ENCODE measurements around the gene BRSK2.
"Not testable (repeated sequence)": the region's sequence is repeated elsewhere in the genome, so short reads cannot be mapped to it uniquely, and the experiment has no call there.

Gene BRSK2

DNA sequence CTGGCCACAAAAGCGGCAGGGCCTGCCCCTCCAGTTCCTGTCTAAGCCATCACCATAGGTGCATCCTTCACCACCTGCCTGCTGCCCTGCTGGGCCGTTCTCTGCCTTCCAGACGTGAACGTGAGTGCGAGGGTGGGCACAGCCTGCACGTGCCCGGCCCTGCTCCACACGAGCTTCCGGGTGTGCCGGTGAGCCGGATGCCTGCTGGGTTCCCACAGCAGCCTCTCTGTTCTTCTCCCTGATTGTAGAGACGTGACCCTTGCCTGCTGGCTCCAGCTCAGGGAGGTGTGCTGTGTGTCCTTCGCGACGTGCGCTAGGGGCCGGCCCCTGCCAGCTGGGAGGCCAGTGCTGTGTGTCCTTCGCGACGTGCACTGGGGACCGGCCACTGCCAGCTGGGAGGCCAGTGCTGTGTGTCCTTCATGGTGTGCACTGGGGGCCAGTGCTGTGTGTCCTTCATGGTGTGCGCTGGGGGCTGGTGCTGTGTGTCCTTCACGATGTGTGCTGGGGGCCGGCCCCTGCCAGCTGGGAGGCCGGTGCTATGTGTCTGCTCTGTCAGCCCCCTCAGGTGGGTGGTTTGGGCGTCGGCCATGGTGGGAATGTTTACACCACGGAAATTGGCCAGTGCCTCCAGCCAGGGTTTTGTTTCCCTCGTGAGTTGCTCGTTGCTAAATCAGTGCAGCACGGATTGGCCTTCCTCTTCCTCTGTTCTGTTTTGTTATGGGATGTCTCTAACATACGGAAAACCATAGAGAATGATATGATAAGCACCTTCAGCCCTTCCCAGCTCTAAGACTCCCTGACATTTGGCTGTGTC is 35.4 kb upstream of the BRSK2 start:
- Histone ChIP-seq H3K4me3 (ENCODE audit: low read length in 2 of 2) (no peak overlapping the region), H3K36me3 (ENCODE audit: control insufficient read depth in 2 of 2, insufficient read depth in 2 of 2, low read length in 2 of 2) (no peaks in the 10 kb centered on the region), H3K27ac (ENCODE audit: low read depth in 2 of 2, low read length in 2 of 2) (no peak overlapping the region), H3K27me3 (ENCODE audit: control insufficient read depth in 2 of 2, insufficient read depth in 2 of 2, low read length in 2 of 2) (peaks cover 4 to 10% of the 10 kb centered on the region in 2 donors), H3K9me3 (ENCODE audit: control insufficient read depth in 2 of 2, low read length in 2 of 2) (no peaks in the 10 kb centered on the region), H3K9ac (ENCODE audit: low read depth in 1 of 2, low read length in 2 of 2) (no peak overlapping the region), H3K4me1 (ENCODE audit: control insufficient read depth in 2 of 2, insufficient read depth in 2 of 2, low read length in 2 of 2) (no peaks in the 10 kb centered on the region)

- Histone ChIP-seq H3K9ac (ENCODE audit: low read depth in 1 of 2, low read length in 2 of 2) (no peak overlapping the region), H3K4me1 (ENCODE audit: control insufficient read depth in 2 of 2, insufficient read depth in 2 of 2, low read length in 2 of 2) (no peaks in the 10 kb centered on the region), H3K9me3 (ENCODE audit: control insufficient read depth in 2 of 2, low read length in 2 of 2) (no peaks in the 10 kb centered on the region), H3K27me3 (ENCODE audit: control insufficient read depth in 2 of 2, insufficient read depth in 2 of 2, low read length in 2 of 2) (peaks cover 4 to 7% of the 10 kb centered on the region in 2 donors), H3K4me3 (ENCODE audit: low read length in 2 of 2) (no peak overlapping the region), H3K36me3 (ENCODE audit: control insufficient read depth in 2 of 2, insufficient read depth in 2 of 2, low read length in 2 of 2) (no peaks in the 10 kb centered on the region), H3K27ac (ENCODE audit: low read depth in 2 of 2, low read length in 2 of 2) (no peak overlapping the region)
These were observed 33.7 kb upstream of the BRSK2 start for GRCh38 chr11:1356007-1356435.

DNA sequence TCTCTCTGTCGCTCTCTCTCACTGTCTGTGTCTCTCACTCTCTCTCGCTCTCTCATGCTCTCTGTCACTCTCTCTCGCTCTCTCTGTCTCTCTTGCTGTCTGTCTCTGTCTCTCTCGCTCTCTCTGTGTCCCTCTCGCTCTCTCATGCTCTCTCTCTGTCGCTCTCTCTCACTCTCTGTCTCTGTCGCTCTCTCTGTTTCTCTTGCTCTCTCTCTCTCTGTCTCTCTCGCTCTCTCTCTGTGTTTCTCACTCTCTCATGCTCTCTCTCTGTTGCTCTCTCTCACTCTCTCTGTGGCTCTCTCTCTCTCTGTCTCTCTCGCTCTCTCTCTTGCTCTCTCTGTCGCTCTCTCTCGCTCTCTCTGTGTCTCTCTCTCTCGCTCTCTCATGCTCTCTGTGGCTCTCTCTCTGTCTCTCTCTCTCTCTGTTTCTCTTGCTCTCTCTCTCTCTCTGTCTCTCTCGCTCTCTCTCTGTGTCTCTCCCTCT is 33.2 kb upstream of the BRSK2 start:
- Histone ChIP-seq H3K27ac (ENCODE audit: low read depth in 2 of 2, low read length in 2 of 2) (no peak overlapping the region), H3K9ac (ENCODE audit: low read depth in 1 of 2, low read length in 2 of 2) (no peak overlapping the region), H3K36me3 (ENCODE audit: control insufficient read depth in 2 of 2, insufficient read depth in 2 of 2, low read length in 2 of 2) (no peaks in the 10 kb centered on the region), H3K4me3 (ENCODE audit: low read length in 2 of 2) (no peak overlapping the region), H3K4me1 (ENCODE audit: control insufficient read depth in 2 of 2, insufficient read depth in 2 of 2, low read length in 2 of 2) (no peaks in the 10 kb centered on the region), H3K9me3 (ENCODE audit: control insufficient read depth in 2 of 2, low read length in 2 of 2) (no peaks in the 10 kb centered on the region), H3K27me3 (ENCODE audit: control insufficient read depth in 2 of 2, insufficient read depth in 2 of 2, low read length in 2 of 2) (peaks cover 4 to 7% of the 10 kb centered on the region in 2 donors)

- H3K4me3 ChIP-seq (ENCODE audit: low read length in 2 of 2), result no peak overlapping the region
- no peaks in the 10 kb centered on the region for H3K36me3 ChIP-seq (ENCODE audit: control insufficient read depth in 2 of 2, insufficient read depth in 2 of 2, low read length in 2 of 2)
- H3K9ac ChIP-seq (ENCODE audit: low read depth in 1 of 2, low read length in 2 of 2), result no peak overlapping the region
- no peak overlapping the region for H3K27ac ChIP-seq (ENCODE audit: low read depth in 2 of 2, low read length in 2 of 2)
- no peaks in the 10 kb centered on the region for H3K9me3 ChIP-seq (ENCODE audit: control insufficient read depth in 2 of 2, low read length in 2 of 2)
- no peaks in the 10 kb centered on the region for H3K4me1 ChIP-seq (ENCODE audit: control insufficient read depth in 2 of 2, insufficient read depth in 2 of 2, low read length in 2 of 2)
- H3K27me3 ChIP-seq (ENCODE audit: control insufficient read depth in 2 of 2, insufficient read depth in 2 of 2, low read length in 2 of 2), result peaks cover 4 to 7% of the 10 kb centered on the region in 2 donors
These were observed 31.4 kb upstream of the BRSK2 start for GRCh38 chr11:1358286-1358685.

- not testable (repeated sequence) for H3K27me3 ChIP-seq (ENCODE audit: control insufficient read depth in 2 of 2, insufficient read depth in 2 of 2, low read length in 2 of 2); H3K9me3 ChIP-seq (ENCODE audit: control insufficient read depth in 2 of 2, low read length in 2 of 2); H3K4me3 ChIP-seq (ENCODE audit: low read length in 2 of 2); H3K4me1 ChIP-seq (ENCODE audit: control insufficient read depth in 2 of 2, insufficient read depth in 2 of 2, low read length in 2 of 2); H3K36me3 ChIP-seq (ENCODE audit: control insufficient read depth in 2 of 2, insufficient read depth in 2 of 2, low read length in 2 of 2); H3K27ac ChIP-seq (ENCODE audit: low read depth in 2 of 2, low read length in 2 of 2); H3K9ac ChIP-seq (ENCODE audit: low read depth in 1 of 2, low read length in 2 of 2)
These were observed 30.8 kb upstream of the BRSK2 start for GRCh38 chr11:1358931-1359330.

- Histone ChIP-seq H3K27ac (ENCODE audit: low read depth in 2 of 2, low read length in 2 of 2) (no peak overlapping the region), H3K9me3 (ENCODE audit: control insufficient read depth in 2 of 2, low read length in 2 of 2) (no peaks in the 10 kb centered on the region), H3K9ac (ENCODE audit: low read depth in 1 of 2, low read length in 2 of 2) (no peak overlapping the region), H3K4me3 (ENCODE audit: low read length in 2 of 2) (no peak overlapping the region), H3K4me1 (ENCODE audit: control insufficient read depth in 2 of 2, insufficient read depth in 2 of 2, low read length in 2 of 2) (no peaks in the 10 kb centered on the region), H3K36me3 (ENCODE audit: control insufficient read depth in 2 of 2, insufficient read depth in 2 of 2, low read length in 2 of 2) (no peaks in the 10 kb centered on the region), H3K27me3 (ENCODE audit: control insufficient read depth in 2 of 2, insufficient read depth in 2 of 2, low read length in 2 of 2) (peaks cover 4% of the 10 kb centered on the region in 2 donors)
These were observed 30.2 kb upstream of the BRSK2 start for GRCh38 chr11:1359556-1359955.

DNA sequence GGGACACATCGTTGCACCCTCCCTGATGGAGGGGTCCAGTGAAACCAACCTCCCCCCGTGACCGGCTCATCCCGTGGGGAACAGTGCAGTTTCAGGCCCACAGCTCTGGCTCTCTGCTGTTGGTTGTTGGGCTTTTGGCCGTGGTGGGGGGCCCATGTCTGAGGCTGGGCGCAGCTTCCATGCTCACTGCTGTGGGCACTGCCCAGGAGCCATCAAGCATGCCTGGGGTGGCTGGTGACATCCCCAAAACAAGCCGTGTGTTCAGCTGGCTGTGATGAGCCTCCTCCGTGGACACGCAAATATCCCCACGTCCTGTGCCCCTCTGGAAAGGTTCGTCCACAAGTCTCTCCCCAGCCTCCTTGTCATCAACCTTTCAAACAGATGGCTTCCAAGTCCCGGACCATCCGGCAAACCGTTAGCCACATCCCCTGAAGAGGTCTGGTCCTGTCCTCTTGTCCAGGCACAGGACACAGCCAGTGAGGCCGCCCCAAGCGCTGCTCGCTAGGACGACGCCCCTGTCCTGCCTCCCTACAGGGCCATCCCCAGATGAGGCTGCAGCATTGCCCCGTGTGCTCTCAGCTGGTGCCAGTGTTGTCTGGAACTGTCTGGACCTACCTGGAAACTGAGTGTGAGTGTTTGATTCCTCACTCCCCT is 29.4 kb upstream of the BRSK2 start:
- Histone ChIP-seq H3K9me3 (ENCODE audit: control insufficient read depth in 2 of 2, low read length in 2 of 2) (no peaks in the 10 kb centered on the region), H3K4me3 (ENCODE audit: low read length in 2 of 2) (no peak overlapping the region), H3K9ac (ENCODE audit: low read depth in 1 of 2, low read length in 2 of 2) (no peak overlapping the region), H3K36me3 (ENCODE audit: control insufficient read depth in 2 of 2, insufficient read depth in 2 of 2, low read length in 2 of 2) (no peaks in the 10 kb centered on the region), H3K27me3 (ENCODE audit: control insufficient read depth in 2 of 2, insufficient read depth in 2 of 2, low read length in 2 of 2) (peaks cover 4% of the 10 kb centered on the region in 2 donors), H3K4me1 (ENCODE audit: control insufficient read depth in 2 of 2, insufficient read depth in 2 of 2, low read length in 2 of 2) (no peaks in the 10 kb centered on the region), H3K27ac (ENCODE audit: low read depth in 2 of 2, low read length in 2 of 2) (no peak overlapping the region)

- Histone ChIP-seq H3K27me3 (ENCODE audit: control insufficient read depth in 2 of 2, insufficient read depth in 2 of 2, low read length in 2 of 2) (peaks cover 4% of the 10 kb centered on the region in 2 donors), H3K9me3 (ENCODE audit: control insufficient read depth in 2 of 2, low read length in 2 of 2) (peaks cover 0 to 2% of the 10 kb centered on the region in 2 donors), H3K9ac (ENCODE audit: low read depth in 1 of 2, low read length in 2 of 2) (no peak overlapping the region), H3K4me1 (ENCODE audit: control insufficient read depth in 2 of 2, insufficient read depth in 2 of 2, low read length in 2 of 2) (no peaks in the 10 kb centered on the region), H3K27ac (ENCODE audit: low read depth in 2 of 2, low read length in 2 of 2) (no peak overlapping the region), H3K4me3 (ENCODE audit: low read length in 2 of 2) (no peak overlapping the region), H3K36me3 (ENCODE audit: control insufficient read depth in 2 of 2, insufficient read depth in 2 of 2, low read length in 2 of 2) (no peaks in the 10 kb centered on the region)
These were observed 28.8 kb upstream of the BRSK2 start for GRCh38 chr11:1360835-1361357.

DNA sequence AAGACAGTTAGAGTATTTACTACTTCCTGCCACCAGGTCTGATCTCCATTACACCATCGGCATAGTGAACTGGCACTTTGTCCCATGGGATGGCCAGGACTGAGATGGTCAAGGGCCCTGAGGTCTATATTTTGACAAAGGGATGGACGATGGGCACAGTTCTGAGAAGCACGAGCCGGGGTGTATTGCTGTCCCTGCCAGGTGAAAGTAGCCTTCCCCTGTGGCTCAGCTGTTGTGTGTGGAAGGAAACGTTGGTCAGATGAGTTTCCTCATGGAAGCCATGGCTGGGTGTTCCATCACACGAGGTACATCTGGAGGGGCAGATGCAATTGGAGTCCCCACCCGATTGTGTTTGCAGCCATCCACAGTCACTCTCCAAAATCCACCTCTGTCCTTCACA is 27.9 kb upstream of the BRSK2 start:
- Histone ChIP-seq H3K4me1 (ENCODE audit: control insufficient read depth in 2 of 2, insufficient read depth in 2 of 2, low read length in 2 of 2) (no peaks in the 10 kb centered on the region), H3K27me3 (ENCODE audit: control insufficient read depth in 2 of 2, insufficient read depth in 2 of 2, low read length in 2 of 2) (peaks cover 4% of the 10 kb centered on the region in 2 donors), H3K36me3 (ENCODE audit: control insufficient read depth in 2 of 2, insufficient read depth in 2 of 2, low read length in 2 of 2) (no peaks in the 10 kb centered on the region)

DNA sequence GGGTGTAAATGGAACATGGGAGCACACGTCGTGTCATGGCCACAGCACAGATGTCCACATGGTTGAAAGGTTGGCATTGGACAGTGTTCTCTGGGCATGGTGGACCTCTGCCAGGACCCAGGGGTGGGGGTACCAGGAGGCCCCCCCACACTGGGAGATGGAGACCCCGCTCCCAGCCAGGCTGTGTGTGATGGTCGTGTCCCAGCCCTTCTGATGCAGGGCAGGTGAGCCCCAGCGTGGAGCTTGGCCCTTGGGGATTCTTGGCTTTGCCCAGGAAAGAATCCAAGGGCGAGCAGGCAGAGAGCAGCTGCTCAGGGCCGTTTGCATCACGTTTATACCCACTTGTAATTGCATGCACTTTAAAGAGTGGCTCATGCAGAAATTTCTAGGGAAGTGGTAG is 22.0 kb upstream of the BRSK2 start:
- no peaks in the 10 kb centered on the region for H3K4me1 ChIP-seq (ENCODE audit: control insufficient read depth in 2 of 2, insufficient read depth in 2 of 2, low read length in 2 of 2)
- no peaks in the 10 kb centered on the region for H3K27me3 ChIP-seq (ENCODE audit: control insufficient read depth in 2 of 2, insufficient read depth in 2 of 2, low read length in 2 of 2)
- no peaks in the 10 kb centered on the region for H3K36me3 ChIP-seq (ENCODE audit: control insufficient read depth in 2 of 2, insufficient read depth in 2 of 2, low read length in 2 of 2)
- no peak overlapping the region for H3K4me3 ChIP-seq (ENCODE audit: low read length in 2 of 2)
- H3K9me3 ChIP-seq (ENCODE audit: control insufficient read depth in 2 of 2, low read length in 2 of 2), result peaks cover 0 to 4% of the 10 kb centered on the region in 2 donors
- H3K9ac ChIP-seq (ENCODE audit: low read depth in 1 of 2, low read length in 2 of 2), result no peak overlapping the region
- no peak overlapping the region for H3K27ac ChIP-seq (ENCODE audit: low read depth in 2 of 2, low read length in 2 of 2)

More for the DNA sequence above, 27.9 kb upstream of the BRSK2 start:
- H3K9ac ChIP-seq (ENCODE audit: low read depth in 1 of 2, low read length in 2 of 2), result no peak overlapping the region
- H3K4me3 ChIP-seq (ENCODE audit: low read length in 2 of 2), result no peak overlapping the region
- H3K9me3 ChIP-seq (ENCODE audit: control insufficient read depth in 2 of 2, low read length in 2 of 2), result peaks cover 0 to 4% of the 10 kb centered on the region in 2 donors
- no peak overlapping the region for H3K27ac ChIP-seq (ENCODE audit: low read depth in 2 of 2, low read length in 2 of 2)
